GM19328 (cell line): ENCODE results near the gene C3orf49.

Experiments
- ATAC-seq: cut with Tn5 transposase; IDR thresholded peaks from one replicate; pipeline ENCODE4 v1.9.1; 2021; ENCODE audit warnings: mild to moderate bottlenecking, moderate library complexity; ENCODE audit not compliant: unreplicated experiment

Gene C3orf49

GRCh38 chr3:63849175-63849574 lies 30.1 kb downstream of the C3orf49 start:
- ATAC-seq, result no peak

GRCh38 chr3:63851287-63851686 lies 32.2 kb downstream of the C3orf49 start:
- ATAC-seq, result no peak

- no peak for ATAC-seq
Measured at GRCh38 chr3:63853106-63853505, 34.0 kb downstream of the C3orf49 start.

GRCh38 chr3:63855333-63855940 lies 36.3 kb downstream of the C3orf49 start:
- no peak for ATAC-seq

GRCh38 chr3:63857311-63857710 lies 38.2 kb downstream of the C3orf49 start:
- ATAC-seq, result no peak

- no peak for ATAC-seq
Measured at GRCh38 chr3:63860776-63861175, 41.7 kb downstream of the C3orf49 start.

- no peak for ATAC-seq
Measured at GRCh38 chr3:63861306-63861705, 42.2 kb downstream of the C3orf49 start.

GRCh38 chr3:63862804-63863149 lies 43.7 kb downstream of the C3orf49 start:
- no peak for ATAC-seq

- peak; percentile 71 for ATAC-seq
Measured at GRCh38 chr3:63863150-63864007, 44.3 kb downstream of the C3orf49 start, which contains the start of the genes ATXN7 and THOC7. TSS of gene ATXN7 (plus strand) at chr3:63863867. CDS start at chr3:63912599, 48,732 bp downstream. TSS of gene THOC7 (minus strand) at chr3:63863805. CDS start at chr3:63863790, 15 bp downstream.

- peak; percentile 43 for ATAC-seq
Measured at GRCh38 chr3:63864008-63864964, 45.2 kb downstream of the C3orf49 start.

GRCh38 chr3:63864965-63865327 lies 45.8 kb downstream of the C3orf49 start:
- ATAC-seq, result no peak

- ATAC-seq, result no peak
Measured at GRCh38 chr3:63867225-63867624, 48.1 kb downstream of the C3orf49 start.

- no peak for ATAC-seq
Measured at GRCh38 chr3:63869940-63870614, 51.0 kb downstream of the C3orf49 start.

GRCh38 chr3:63870615-63871005 lies 51.5 kb downstream of the C3orf49 start:
- ATAC-seq, result no peak

- no peak for ATAC-seq
Measured at GRCh38 chr3:63872135-63872924, 53.2 kb downstream of the C3orf49 start.

- no peak for ATAC-seq
Measured at GRCh38 chr3:63874769-63875168, 55.7 kb downstream of the C3orf49 start.

GRCh38 chr3:63875510-63875909 lies 56.4 kb downstream of the C3orf49 start:
- no peak for ATAC-seq

GRCh38 chr3:63876260-63876659 lies 57.2 kb downstream of the C3orf49 start:
- ATAC-seq, result no peak

- ATAC-seq, result no peak
Measured at GRCh38 chr3:63877737-63878393, 58.8 kb downstream of the C3orf49 start.
